COLO668 (cell line): ENCODE data around the gene DDX24.

Experiments used
- DNase-seq: peaks from one replicate; lab custom pipeline; 2025; ENCODE audit not compliant: unreplicated experiment; lab: John Stamatoyannopoulos, UW

Gene DDX24

DNA sequence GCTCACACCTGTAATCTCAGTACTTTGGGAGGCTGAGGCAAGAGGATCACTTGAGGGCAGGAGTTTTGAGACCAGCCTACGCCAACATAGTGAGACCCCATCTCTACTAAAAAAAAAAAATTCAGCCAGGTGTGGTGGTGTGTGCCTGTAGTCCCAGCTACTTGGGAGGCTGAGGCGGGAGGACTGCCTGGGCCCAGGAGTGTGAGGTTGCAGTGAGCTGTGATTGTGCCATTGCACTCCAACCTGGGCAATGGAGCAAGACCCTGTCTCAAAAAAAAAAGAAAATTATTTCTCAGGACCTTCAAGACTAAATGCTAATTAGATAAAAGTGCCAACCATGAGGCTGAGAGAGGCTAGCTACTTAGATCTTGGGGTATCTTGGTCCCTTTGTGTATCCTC lies 31.4 kb downstream of the DDX24 start:
- DNase-seq = no peak

DNA sequence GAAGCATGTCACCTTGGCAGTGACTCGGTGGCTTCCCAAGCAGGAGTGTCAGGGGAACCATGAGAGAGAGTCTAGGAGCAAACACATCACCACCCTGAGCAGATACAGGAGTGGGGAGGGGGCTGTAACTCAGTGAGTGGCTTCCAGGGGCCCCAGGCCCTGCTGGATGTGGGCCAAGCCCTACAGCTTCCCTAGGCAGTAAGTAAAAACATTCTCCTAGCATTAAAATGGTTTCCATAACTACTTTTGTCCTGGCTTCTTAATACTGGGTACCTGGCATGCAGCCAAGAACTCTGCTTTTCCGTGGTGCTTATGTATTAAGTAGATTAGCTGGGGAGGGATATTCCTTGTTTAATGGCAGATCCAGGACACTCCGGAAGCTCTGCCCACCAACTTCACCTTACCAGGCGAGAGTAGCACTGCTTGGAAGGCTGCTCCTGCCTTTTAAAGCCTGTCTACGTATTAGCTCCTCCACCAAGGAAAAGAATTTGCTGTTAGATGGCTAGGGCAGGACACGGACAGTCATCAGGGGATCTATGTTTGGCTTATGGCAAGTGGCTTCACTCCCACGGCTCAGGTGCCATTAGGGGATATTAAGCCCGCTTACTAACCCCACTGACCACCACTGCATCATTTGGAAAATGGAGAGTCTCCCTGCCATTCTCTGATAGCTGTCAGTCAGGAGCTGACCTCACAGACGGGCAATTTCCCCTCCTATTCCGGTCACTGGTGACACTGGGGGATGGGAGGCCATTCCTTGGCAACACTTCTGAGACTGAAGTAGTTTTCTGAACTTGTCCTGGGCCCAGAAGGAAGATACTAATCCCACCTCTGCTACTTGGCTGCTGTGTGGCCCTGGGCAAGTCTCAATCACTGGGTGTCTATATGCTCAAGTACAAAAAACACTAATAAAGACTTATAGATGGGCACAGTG lies 32.0 kb downstream of the DDX24 start:
- DNase-seq = peak; percentile 49

DNA sequence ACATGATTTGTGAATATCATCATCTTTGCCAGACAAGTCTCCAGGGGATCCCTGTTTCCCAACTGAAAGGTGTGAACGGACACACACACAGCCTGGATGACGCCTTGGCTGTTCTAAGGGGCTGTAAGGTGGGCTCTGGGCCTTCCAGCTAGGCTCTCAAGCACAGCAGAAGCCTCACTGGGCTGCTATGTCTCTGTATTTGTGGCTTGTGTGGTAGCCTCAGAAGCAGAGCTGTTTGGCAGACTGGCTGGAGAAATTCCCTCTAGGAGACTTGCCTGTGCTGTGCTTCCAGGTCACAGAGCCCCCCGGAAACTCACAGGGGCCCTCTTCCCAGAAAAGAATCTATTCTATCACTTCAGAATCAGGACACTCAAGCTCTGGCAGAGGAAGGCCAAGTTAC lies 33.4 kb downstream of the DDX24 start:
- no peak for DNase-seq

DNA sequence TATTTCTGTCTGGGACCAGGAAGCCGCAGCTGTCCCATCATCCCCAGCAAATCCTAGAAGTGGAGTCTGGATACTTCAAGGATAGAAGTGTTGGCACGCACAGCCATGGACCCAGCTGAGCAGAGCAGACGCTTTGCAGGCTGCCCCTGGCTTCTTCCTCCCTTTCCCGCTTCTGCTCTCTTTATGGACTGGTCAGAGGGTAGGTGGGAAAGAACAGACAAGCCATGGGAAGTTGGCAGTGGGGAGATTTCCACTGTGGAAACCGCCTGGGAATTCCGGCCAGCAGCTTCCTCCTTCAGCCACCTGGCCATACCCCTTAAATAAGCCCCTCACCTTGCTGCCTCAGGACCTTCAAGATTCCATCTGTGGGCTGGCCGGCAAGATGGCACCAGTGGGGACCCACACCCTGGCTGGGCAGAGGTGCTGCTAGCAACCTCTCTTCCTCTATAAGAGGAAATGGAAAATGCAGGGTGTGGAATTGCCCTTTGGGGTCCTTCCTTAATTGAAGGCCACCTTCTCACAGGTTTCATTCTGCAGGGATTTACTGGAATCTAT lies 34.2 kb downstream of the DDX24 start:
- no peak for DNase-seq

- no peak for DNase-seq
Observed at GRCh38 chr14:94045563-94046345, 35.2 kb downstream of the DDX24 start.

DNA sequence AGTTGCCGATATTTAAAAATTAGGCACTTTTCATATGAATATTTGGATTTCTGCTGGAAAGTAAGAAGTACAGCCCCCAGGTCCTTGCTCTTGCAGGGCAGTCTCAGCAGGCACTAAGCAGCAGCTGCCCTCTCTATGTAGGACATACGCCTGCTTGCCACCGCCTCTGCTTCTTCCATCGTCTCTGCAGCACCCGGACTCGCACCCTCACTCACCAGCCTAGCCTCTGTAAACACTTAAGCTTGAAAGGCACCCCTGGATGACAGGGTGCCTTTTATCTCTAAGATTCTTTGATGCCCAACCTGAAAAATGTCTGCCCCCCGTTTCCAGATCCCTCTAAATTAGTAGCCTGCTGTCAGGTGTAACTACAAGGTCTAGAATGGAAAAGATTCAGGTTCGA lies 35.9 kb downstream of the DDX24 start:
- no peak for DNase-seq

DNA sequence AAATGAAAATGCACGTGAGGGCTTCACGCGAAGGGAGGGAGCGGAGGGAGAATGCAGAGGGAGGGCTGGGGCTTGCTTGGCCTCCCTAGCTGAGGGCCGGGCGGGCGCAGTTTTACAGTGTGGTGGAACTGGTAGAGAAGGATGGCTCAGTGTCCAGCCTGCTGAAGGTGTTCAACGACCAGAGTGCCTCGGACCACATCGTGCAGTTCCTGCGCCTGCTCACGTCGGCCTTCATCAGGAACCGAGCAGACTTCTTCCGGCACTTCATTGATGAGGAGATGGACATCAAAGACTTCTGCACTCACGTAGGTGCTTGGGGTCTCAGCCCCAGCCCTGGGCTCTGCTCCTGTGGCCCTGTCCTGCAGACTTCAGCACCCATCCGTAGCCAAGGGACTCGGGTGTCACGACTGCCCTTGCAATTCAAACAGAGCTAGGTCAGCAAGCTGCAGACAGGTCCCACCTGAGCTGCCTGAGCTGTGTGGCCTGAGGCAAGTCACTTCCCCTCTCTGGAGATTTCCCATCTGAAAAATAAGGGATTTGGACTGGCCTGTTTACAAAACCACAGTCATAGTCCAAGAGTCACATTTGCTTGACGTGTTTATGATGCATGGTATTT lies 36.4 kb downstream of the DDX24 start:
- no peak for DNase-seq

DNA sequence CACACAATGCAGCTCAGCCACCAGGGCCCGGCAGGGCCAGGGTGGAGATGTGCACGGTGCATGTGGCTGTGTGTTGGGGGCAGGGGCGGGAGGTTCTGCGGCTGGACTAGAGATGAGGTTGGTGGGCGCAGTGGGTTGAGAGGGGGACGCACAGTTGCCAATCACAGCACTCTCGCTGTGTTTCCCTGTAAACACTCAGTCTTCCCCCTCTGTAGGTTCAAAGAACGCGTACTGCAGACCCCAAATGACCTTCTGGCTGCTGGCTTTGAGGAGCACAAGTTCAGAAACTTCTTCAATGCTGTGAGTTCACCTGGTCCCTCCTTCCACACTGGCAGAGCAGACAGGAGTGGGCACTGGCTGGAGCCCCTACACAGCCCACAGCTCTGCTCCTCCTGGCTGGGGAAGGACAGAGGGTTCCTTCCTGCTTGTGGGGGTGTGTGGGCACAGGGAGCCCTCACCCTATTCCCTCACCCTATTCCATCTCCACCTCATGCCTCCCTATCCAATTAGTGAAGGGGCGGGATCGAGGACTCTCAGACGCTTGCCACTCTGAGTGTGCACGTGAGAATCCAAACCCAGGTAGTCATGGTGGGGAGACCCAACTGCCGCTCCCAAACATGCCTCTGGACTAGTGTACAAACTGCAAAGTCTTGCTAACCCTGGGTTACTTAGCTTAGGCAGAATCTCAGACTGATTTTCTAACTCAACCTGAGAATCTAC lies 37.1 kb downstream of the DDX24 start:
- DNase-seq = no peak

DNA sequence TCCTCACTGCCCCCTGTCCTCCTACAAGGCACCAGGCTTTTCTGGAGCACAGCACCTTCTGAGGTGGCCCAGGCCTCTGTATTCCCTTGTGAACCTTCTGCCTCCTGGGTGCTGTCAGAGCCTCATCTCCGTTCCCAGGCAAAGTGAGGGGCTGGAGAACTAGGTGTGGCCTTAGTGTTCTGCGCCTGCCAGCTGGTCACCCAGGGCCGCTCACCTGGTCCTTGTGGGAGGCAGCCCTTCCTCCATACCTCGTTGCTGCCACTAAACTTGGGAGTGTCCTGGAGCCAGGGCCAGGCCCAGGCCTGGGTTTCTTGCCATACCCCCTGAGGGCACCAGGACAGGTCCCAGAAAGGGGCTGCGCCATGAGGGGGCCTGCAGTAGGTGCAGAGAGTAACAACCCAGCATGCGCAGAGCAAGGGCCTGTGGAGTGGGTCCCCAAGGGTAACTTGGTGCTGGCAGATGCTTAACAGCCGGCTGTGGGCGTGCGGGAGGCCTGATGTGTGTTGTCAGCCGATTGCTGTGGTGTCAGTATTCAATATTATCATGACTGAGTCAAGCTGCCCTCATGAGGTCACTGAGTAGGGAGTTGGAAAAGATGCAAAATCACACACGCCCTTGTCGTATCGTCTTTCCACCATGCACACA lies 37.8 kb downstream of the DDX24 start:
- no peak for DNase-seq

GRCh38 chr14:94042433-94043091 lies 38.4 kb downstream of the DDX24 start:
- no peak for DNase-seq

DNA sequence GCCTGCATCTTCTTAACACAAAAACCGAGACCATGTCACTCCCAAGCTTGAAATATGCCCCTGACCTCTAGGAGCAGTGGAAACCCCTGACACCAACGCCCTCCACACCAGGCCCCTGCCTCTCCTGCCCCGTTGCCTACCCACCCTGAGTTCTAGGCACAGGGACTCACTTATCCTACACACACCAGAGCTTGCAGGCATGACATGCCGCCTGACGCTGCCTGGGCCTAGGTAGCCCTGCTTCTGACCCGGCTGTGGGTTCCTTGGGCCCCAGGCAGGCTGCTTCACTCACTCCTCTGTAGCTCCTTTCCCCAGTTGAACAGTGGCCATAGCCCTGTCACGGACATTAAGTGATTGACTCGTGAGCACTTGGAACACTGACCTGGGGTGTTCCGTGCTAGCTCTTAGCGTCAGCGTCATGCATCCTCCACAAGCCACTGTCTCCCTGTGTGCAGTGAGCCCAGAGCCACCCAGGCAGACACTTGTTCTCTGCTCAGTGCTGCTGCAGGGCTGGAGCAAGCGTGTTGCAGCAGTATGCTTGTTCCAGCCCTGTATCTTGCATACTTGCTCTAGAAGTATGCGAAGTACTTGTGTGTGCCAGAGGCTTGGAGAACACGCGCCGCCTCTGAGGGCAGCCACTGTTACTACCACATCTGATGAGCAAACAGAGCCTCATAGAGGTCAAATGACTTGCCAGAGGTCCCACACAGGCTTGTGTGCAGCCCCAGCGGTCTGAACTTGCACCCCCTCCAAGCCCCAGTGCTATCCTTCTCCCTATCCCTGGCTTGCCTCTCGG lies 39.3 kb downstream of the DDX24 start:
- DNase-seq = no peak

- no peak for DNase-seq
Observed at GRCh38 chr14:94040796-94041195, 40.2 kb downstream of the DDX24 start.

- DNase-seq = no peak
Observed at GRCh38 chr14:94040247-94040646, 40.8 kb downstream of the DDX24 start.

DNA sequence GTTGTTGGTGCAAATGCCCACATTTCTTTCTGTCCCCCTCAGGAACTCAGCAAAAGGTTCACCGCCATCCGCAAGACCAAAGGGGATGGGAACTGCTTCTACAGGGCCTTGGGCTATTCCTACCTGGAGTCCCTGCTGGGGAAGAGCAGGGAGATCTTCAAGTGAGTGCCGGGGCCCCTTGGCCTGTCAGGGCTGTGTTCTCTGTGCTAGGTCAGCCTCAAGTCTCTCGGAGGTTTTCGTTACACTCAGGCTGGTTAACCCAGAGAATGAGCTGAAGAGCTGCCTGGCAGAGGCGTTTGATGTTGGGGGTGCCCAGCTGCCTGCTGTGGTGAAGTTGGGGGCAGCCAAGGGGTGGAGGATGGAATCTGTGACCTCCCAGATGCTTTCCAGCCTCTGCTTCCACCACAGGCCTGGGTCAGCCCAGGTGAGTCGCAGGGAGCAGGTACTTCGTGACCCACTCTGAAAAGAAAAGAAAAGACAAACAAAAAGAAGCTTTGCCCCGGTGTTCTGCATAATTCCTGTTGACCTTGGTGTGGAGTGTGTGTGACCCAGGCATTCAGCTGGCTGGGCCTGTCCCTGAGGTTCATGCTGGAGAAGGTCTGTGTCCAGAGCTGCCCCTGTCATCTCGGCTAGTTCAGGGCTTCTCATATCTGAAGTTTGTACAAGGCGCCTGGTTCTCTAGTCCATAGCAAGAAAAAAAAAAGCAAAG lies 41.9 kb downstream of the DDX24 start:
- no peak for DNase-seq

GRCh38 chr14:94038510-94038909 lies 42.5 kb downstream of the DDX24 start:
- no peak for DNase-seq

DNA sequence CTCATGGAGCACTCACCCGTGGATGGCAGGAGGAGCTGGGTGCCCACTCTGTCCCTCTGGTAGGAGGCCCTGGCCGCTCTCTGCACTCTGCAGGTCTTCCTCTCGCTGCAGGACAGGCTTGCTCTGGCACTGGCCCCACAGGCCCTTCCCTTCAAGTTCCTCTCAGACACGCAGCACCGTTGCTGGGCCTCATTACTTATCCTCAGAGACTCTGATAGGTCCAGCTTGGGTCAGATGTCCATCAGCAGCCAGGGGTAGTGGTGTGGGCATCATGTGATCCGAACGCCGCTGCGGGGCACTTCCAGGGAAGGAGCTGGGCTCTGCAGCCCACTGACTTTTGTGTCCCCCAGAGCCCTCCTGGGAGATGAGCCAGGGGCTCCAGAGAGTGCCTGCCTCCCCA lies 43.0 kb downstream of the DDX24 start:
- DNase-seq = no peak

GRCh38 chr14:94036313-94037167 lies 44.5 kb downstream of the DDX24 start:
- DNase-seq = peak; percentile 58
